NCI-H524 treated with DMSO at 0.1 percent for 48 hours (cell line): ENCODE data around the gene NECAB3.

Experiments
- DNase-seq: peaks from one replicate; lab custom pipeline; 2025; lab: John Stamatoyannopoulos, UW

The NECAB3 gene

GRCh38 chr20:33677991-33678702 lies 3.9 kb upstream of the NECAB3 start:
- DNase-seq, result no peak

GRCh38 chr20:33676652-33677645 lies 2.7 kb upstream of the NECAB3 start:
- DNase-seq, result no peak

- no peak for DNase-seq
Measured at GRCh38 chr20:33676121-33676520, 1.9 kb upstream of the NECAB3 start.

- peak; percentile 47 for DNase-seq
Measured at GRCh38 chr20:33675136-33675959, 1.1 kb upstream of the NECAB3 start.

- no peak for DNase-seq
Measured at GRCh38 chr20:33673410-33674293, 576 bp downstream of the NECAB3 start.

GRCh38 chr20:33673114-33673409 lies 1.2 kb downstream of the NECAB3 start:
- DNase-seq, result no peak

GRCh38 chr20:33672426-33673113 lies 1.7 kb downstream of the NECAB3 start:
- peak; percentile 12 for DNase-seq

- DNase-seq, result no peak
Measured at GRCh38 chr20:33671573-33672288, 2.5 kb downstream of the NECAB3 start.

GRCh38 chr20:33670715-33671499 lies 3.3 kb downstream of the NECAB3 start:
- no peak for DNase-seq

GRCh38 chr20:33669873-33670640 lies 4.2 kb downstream of the NECAB3 start:
- no peak for DNase-seq

- DNase-seq, result no peak
Measured at GRCh38 chr20:33669224-33669623, 5.0 kb downstream of the NECAB3 start.

- DNase-seq, result no peak
Measured at GRCh38 chr20:33668466-33669155, 5.6 kb downstream of the NECAB3 start.

GRCh38 chr20:33667676-33668465 lies 6.4 kb downstream of the NECAB3 start:
- no peak for DNase-seq

- no peak for DNase-seq
Measured at GRCh38 chr20:33667245-33667675, 7.0 kb downstream of the NECAB3 start.

- no peak for DNase-seq
Measured at GRCh38 chr20:33666293-33667244, 7.7 kb downstream of the NECAB3 start, which contains the start of gene ACTL10. TSS of gene ACTL10 (plus strand) at chr20:33666943. CDS start at chr20:33667498, 555 bp downstream.

GRCh38 chr20:33664762-33665144 lies 9.5 kb downstream of the NECAB3 start:
- no peak for DNase-seq
